Tibial nerve (tissue), 4 donors: ENCODE measurements around the gene SRRD.

Source experiments
- EP300 ChIP-seq, 2 donors: sonication (generic); formaldehyde crosslinking; IDR thresholded peaks; one replicate each; pipeline ENCODE4 v1.6.1; 2017; ENCODE audit warnings: antibody characterized with exemption in 2 of 2, mild to moderate bottlenecking in 1 of 2
- POLR2A ChIP-seq, 2 donors: fragments of 450-650 bp; IDR thresholded peaks; one replicate each; pipeline ENCODE4 v1.6.1; 2017; ENCODE audit warnings: antibody characterized with exemption in 2 of 2, mild to moderate bottlenecking in 2 of 2, moderate library complexity in 2 of 2
- TF ChIP-seq, protein P1 (sequence below), 5 experiments: fragments of 200-600 bp in 3 of 5; fragments of 450-650 bp in 2 of 5; sonication (generic) in 3 of 5; IDR thresholded peaks; one replicate each; pipeline ENCODE4 v1.5.1; 2016 to 2019; ENCODE audit warnings: antibody characterized with exemption in 5 of 5, mild to moderate bottlenecking in 3 of 5, moderate library complexity in 2 of 5

DNA sequence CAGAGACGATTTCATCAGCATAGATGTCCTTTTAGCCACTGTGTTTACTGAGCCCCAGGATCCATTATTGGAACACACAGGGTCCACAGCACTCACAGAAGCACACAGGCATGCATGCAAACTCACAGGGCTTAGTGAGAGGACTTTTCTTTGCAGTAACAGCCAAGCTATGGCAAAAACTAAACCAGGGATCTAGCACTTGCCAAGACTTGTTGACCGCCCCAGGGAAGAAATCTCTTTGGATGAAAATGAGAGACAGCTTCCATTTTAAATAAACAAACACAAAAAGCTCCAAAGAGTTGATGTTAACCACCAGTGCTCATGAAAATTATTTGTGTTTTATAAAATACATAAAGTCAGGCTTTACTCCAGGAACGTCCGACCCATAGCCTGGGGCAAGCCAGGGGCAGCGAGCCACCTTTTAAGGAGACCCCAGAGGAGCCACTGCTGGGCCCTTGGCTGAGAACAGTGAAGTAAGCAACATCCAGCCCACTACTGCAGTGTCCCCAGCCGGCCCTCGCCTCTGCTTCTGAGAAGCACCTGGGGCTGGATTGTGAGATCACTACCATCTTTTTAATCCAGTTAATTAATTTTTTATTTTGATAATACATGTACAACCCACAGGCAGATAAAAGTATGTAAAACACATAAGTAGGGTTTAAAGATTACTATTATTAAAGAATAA, 50.6 kb downstream of the SRRD start:
- TF ChIP-seq, protein P1, sequence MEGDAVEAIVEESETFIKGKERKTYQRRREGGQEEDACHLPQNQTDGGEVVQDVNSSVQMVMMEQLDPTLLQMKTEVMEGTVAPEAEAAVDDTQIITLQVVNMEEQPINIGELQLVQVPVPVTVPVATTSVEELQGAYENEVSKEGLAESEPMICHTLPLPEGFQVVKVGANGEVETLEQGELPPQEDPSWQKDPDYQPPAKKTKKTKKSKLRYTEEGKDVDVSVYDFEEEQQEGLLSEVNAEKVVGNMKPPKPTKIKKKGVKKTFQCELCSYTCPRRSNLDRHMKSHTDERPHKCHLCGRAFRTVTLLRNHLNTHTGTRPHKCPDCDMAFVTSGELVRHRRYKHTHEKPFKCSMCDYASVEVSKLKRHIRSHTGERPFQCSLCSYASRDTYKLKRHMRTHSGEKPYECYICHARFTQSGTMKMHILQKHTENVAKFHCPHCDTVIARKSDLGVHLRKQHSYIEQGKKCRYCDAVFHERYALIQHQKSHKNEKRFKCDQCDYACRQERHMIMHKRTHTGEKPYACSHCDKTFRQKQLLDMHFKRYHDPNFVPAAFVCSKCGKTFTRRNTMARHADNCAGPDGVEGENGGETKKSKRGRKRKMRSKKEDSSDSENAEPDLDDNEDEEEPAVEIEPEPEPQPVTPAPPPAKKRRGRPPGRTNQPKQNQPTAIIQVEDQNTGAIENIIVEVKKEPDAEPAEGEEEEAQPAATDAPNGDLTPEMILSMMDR (IDR thresholded peaks at IDR 0.05): no peak
- TF ChIP-seq EP300 (IDR thresholded peaks at IDR 0.05) (no peak), POLR2A (IDR thresholded peaks at IDR 0.05) (no peak)
